Measurements from ENCODE around the gene TCL1B.

TCL1B gene

GRCh38 chr14:95667249-95667693 lies 19.0 kb upstream of the TCL1B start:
- no peak for DNase-seq (ENCODE audit: low read depth)

GRCh38 chr14:95668235-95668772 lies 17.9 kb upstream of the TCL1B start:
- DNase-seq (ENCODE audit: low read depth), result no peak

- DNase-seq (ENCODE audit: low read depth), result no peak
Measured at GRCh38 chr14:95674613-95675012, 11.6 kb upstream of the TCL1B start.

GRCh38 chr14:95675486-95675885 lies 10.7 kb upstream of the TCL1B start:
- DNase-seq (ENCODE audit: low read depth), result no peak

- DNase-seq (ENCODE audit: low read depth), result no peak
Measured at GRCh38 chr14:95677179-95677835, 8.9 kb upstream of the TCL1B start.

GRCh38 chr14:95679148-95679815 lies 6.9 kb upstream of the TCL1B start:
- DNase-seq (ENCODE audit: low read depth), result no peak

- DNase-seq (ENCODE audit: low read depth), result no peak
Measured at GRCh38 chr14:95679998-95680735, 6.1 kb upstream of the TCL1B start.

- DNase-seq (ENCODE audit: low read depth), result no peak
Measured at GRCh38 chr14:95681153-95681552, 5.1 kb upstream of the TCL1B start.

- DNase-seq (ENCODE audit: low read depth), result no peak
Measured at GRCh38 chr14:95683793-95684192, 2.4 kb upstream of the TCL1B start.

- DNase-seq (ENCODE audit: low read depth), result no peak
Measured at GRCh38 chr14:95686935-95687334, 709 bp downstream of the TCL1B start.

- DNase-seq (ENCODE audit: low read depth), result no peak
Measured at GRCh38 chr14:95689441-95689840, 3.2 kb downstream of the TCL1B start.

GRCh38 chr14:95690815-95691214 lies 4.6 kb downstream of the TCL1B start:
- DNase-seq (ENCODE audit: low read depth), result no peak

- DNase-seq (ENCODE audit: low read depth), result no peak
Measured at GRCh38 chr14:95691591-95691990, 5.4 kb downstream of the TCL1B start.

GRCh38 chr14:95692109-95692508 lies 5.9 kb downstream of the TCL1B start:
- no peak for DNase-seq (ENCODE audit: low read depth)

- DNase-seq (ENCODE audit: low read depth), result no peak
Measured at GRCh38 chr14:95695051-95695450, 8.8 kb downstream of the TCL1B start.

- no peak for DNase-seq (ENCODE audit: low read depth)
Measured at GRCh38 chr14:95695913-95696312, 9.7 kb downstream of the TCL1B start.

- DNase-seq (ENCODE audit: low read depth), result no peak
Measured at GRCh38 chr14:95696741-95697140, 10.5 kb downstream of the TCL1B start.

GRCh38 chr14:95697764-95698163 lies 11.5 kb downstream of the TCL1B start:
- DNase-seq (ENCODE audit: low read depth), result no peak

- no peak for DNase-seq (ENCODE audit: low read depth)
Measured at GRCh38 chr14:95698287-95698686, 12.1 kb downstream of the TCL1B start.

- no peak for DNase-seq (ENCODE audit: low read depth)
Measured at GRCh38 chr14:95699412-95699811, 13.2 kb downstream of the TCL1B start.

- DNase-seq (ENCODE audit: low read depth), result no peak
Measured at GRCh38 chr14:95700221-95700976, 14.2 kb downstream of the TCL1B start.

- no peak for DNase-seq (ENCODE audit: low read depth)
Measured at GRCh38 chr14:95701846-95702221, 15.6 kb downstream of the TCL1B start.

All from CMK (cell line).